ENCODE results near the gene KCNN2.
"Not testable (repeated sequence)": the region's sequence is repeated elsewhere in the genome, so short reads cannot be mapped to it uniquely, and the experiment has no call there.

KCNN2 gene

DNA sequence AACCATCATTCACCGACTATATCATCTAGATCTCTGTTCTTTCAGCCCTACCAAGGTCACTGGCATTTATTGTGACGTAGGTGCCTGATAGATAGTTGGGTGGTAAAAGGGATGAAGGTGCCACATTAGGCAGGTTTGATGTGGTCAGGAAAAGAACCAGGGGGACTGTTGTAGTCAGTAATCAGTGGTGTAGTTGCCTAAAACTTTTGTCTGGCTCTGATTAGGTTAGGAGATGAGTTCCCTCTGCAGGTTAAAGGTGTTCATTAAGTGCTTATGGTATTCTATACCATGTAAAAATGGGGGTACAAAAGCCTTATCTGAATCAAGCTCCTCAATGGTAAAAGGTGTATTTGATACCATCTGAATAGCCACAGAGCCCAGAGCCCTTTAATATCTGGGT lies 55.6 kb downstream of the KCNN2 start:
- no peak for TF ChIP-seq CTCF (IDR thresholded peaks at IDR 0.05; ENCODE audit: low read length, missing control alignments)
- H3K4me3 ChIP-seq (replicated peaks; ENCODE audit: low read depth, low read length): no peak overlapping the region
- DNase-seq (ENCODE audit: low read depth): no peak

GRCh38 chr5:114418176-114419066 lies 56.6 kb downstream of the KCNN2 start:
- DNase-seq (ENCODE audit: low read depth): no peak
- no peak for TF ChIP-seq CTCF (IDR thresholded peaks at IDR 0.05; ENCODE audit: low read length, missing control alignments)
- no peak overlapping the region for H3K4me3 ChIP-seq (replicated peaks; ENCODE audit: low read depth, low read length)

DNA sequence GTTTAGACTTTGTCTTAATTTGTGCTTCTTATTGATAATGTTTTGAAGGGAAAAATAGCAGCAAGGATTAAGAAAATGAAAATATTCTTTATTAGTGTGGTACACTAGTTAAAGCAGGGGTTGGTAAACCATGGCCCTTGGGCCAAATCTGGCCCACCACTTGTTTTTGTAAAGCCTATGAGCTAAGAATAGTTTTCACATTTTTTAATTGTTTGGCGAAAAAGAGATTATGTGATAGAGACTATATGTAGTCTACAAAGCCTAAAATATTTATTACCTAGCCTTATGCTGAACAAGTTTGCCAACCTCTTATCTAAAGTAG lies 57.2 kb downstream of the KCNN2 start:
- H3K4me3 ChIP-seq (replicated peaks; ENCODE audit: low read depth, low read length): no peak overlapping the region
- no peak for TF ChIP-seq CTCF (IDR thresholded peaks at IDR 0.05; ENCODE audit: low read length, missing control alignments)
- no peak for DNase-seq (ENCODE audit: low read depth)

DNA sequence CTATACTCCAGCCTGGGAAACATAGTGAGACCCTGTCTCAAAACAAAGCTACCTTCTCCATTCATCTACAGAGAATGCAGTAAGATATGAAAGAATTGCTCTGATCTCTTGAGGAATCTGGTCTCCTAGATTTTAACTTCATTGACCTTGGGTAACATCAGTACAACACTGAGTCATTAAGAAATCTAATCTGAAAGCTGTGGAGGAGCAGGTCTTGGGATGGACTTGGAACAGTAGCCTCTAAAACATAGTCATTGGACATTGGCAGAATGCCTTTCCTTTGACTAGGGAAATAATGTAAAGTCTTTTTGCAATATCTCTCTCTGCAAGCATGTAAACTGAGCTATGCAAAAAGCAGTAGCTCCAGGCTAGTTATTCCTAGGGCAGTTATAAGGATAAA lies 58.1 kb downstream of the KCNN2 start:
- peak; percentile 1 for DNase-seq (ENCODE audit: low read depth)
- no peak overlapping the region for H3K4me3 ChIP-seq (replicated peaks; ENCODE audit: low read depth, low read length)
- TF ChIP-seq CTCF (IDR thresholded peaks at IDR 0.05; ENCODE audit: low read length, missing control alignments): no peak

GRCh38 chr5:114427204-114427603 lies 65.3 kb downstream of the KCNN2 start:
- no peak for DNase-seq (ENCODE audit: low read depth)
- H3K4me3 ChIP-seq (replicated peaks; ENCODE audit: low read depth, low read length): no peak overlapping the region
- TF ChIP-seq CTCF (IDR thresholded peaks at IDR 0.05; ENCODE audit: low read length, missing control alignments): no peak

DNA sequence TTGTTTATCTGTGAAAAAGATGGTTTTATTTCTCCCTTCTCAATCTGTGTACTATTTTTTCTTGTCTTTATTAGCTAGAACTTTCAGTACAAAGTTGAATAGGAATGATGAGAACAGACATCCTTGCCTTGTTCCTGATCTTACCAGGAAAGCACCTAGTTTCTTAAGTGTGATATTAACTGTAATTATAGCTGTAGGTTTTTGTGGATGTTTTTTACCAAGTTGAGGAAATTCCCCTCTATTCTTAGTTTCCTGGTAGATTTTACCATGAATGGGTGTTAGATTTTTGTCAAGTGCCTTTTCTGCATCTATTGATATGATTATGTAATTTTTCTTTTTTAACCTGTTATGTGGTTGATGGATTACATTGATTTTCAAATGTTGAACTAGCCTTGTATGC lies 68.7 kb downstream of the KCNN2 start:
- H3K4me3 ChIP-seq (replicated peaks; ENCODE audit: low read depth, low read length): no peak overlapping the region
- no peak for DNase-seq (ENCODE audit: low read depth)
- TF ChIP-seq CTCF (IDR thresholded peaks at IDR 0.05; ENCODE audit: low read length, missing control alignments): no peak

- not testable (repeated sequence) for H3K4me3 ChIP-seq (replicated peaks; ENCODE audit: low read depth, low read length); DNase-seq (ENCODE audit: low read depth)
Measured at GRCh38 chr5:114432684-114433083, 70.8 kb downstream of the KCNN2 start.
